Right renal cortex interstitium (tissue), 3 donors: ENCODE results near the gene TEX38. TPM values are rescaled to one million over a fixed set of nuclear protein-coding genes. Genes with fewer than 3 reads are reported as not detected.
"Not testable (repeated sequence)": the region's sequence is repeated elsewhere in the genome, so short reads cannot be mapped to it uniquely, and the experiment has no call there.

Experiments used
- DNase-seq, 3 donors: peaks; one replicate each; pipeline ENCODE4 v3.0.0-alpha.2; 2013; ENCODE audit warnings: low read depth in 3 of 3, low spot score in 2 of 3
- polyA plus RNA-seq, 3 donors: library from polyadenylated mRNA; unstranded; fragments of 120-200 nt; gene quantifications; one replicate each; pipeline ENCODE4 v1.2.1, GENCODE V29; 2013; ENCODE audit not compliant: insufficient read length in 3 of 3

The TEX38 gene
- polyA plus RNA-seq, 3 donors = 0.17 to 0.53 (median 0.28) TPM

- DNase-seq = no peak
Measured at GRCh38 chr1:46686255-46686654, 14.6 kb downstream of the TEX38 start.

GRCh38 chr1:46687093-46687659 lies 15.5 kb downstream of the TEX38 start:
- peak in 1 of 3 donors; percentile 13 for DNase-seq

- no peak for DNase-seq
Measured at GRCh38 chr1:46687921-46688509, 16.4 kb downstream of the TEX38 start.

- no peak for DNase-seq
Measured at GRCh38 chr1:46689356-46689755, 17.7 kb downstream of the TEX38 start.

- no peak for DNase-seq
Measured at GRCh38 chr1:46689897-46690296, 18.2 kb downstream of the TEX38 start.

- DNase-seq = no peak
Measured at GRCh38 chr1:46690931-46691421, 19.3 kb downstream of the TEX38 start.

GRCh38 chr1:46691997-46692790 lies 20.5 kb downstream of the TEX38 start:
- no peak for DNase-seq

- no peak for DNase-seq
Measured at GRCh38 chr1:46692811-46693770, 21.4 kb downstream of the TEX38 start.

- DNase-seq = not testable (repeated sequence)
Measured at GRCh38 chr1:46694676-46695075, 23.0 kb downstream of the TEX38 start.

GRCh38 chr1:46697053-46697452 lies 25.4 kb downstream of the TEX38 start:
- no peak for DNase-seq

- no peak for DNase-seq
Measured at GRCh38 chr1:46699666-46700065, 28.0 kb downstream of the TEX38 start.

GRCh38 chr1:46703927-46704641 lies 32.4 kb downstream of the TEX38 start:
- no peak for DNase-seq

- no peak for DNase-seq
Measured at GRCh38 chr1:46705408-46705807, 33.8 kb downstream of the TEX38 start.

GRCh38 chr1:46708121-46708520 lies 36.5 kb downstream of the TEX38 start:
- no peak for DNase-seq

- DNase-seq = no peak
Measured at GRCh38 chr1:46714976-46715375, 43.3 kb downstream of the TEX38 start.

GRCh38 chr1:46717654-46718053 lies 46.0 kb downstream of the TEX38 start:
- DNase-seq = no peak

- DNase-seq = no peak
Measured at GRCh38 chr1:46718340-46718726, 46.7 kb downstream of the TEX38 start.

GRCh38 chr1:46718727-46719622 lies 47.3 kb downstream of the TEX38 start, which contains the start of gene EFCAB14:
EFCAB14 (minus strand) TSS chr1:46719114; CDS start chr1:46718087, 1,027 bp downstream.
- DNase-seq = peak; percentile 85 to 89 (median 88)

- DNase-seq = no peak
Measured at GRCh38 chr1:46719689-46720088, 48.0 kb downstream of the TEX38 start.
